8988T (cell line): Measurements from ENCODE around the gene TMEM151A.
"Not testable (repeated sequence)": the region's sequence is repeated elsewhere in the genome, so short reads cannot be mapped to it uniquely, and the experiment has no call there.

Experiments used
- DNase-seq: peaks from one replicate; pipeline ENCODE4 v3.0.0; 2011

Gene TMEM151A

GRCh38 chr11:66291706-66292542 is at the start of gene TMEM151A:
TSS of gene TMEM151A (plus strand) at chr11:66291894. CDS start at chr11:66292014, 120 bp downstream.
- peak; percentile 82 for DNase-seq

DNA sequence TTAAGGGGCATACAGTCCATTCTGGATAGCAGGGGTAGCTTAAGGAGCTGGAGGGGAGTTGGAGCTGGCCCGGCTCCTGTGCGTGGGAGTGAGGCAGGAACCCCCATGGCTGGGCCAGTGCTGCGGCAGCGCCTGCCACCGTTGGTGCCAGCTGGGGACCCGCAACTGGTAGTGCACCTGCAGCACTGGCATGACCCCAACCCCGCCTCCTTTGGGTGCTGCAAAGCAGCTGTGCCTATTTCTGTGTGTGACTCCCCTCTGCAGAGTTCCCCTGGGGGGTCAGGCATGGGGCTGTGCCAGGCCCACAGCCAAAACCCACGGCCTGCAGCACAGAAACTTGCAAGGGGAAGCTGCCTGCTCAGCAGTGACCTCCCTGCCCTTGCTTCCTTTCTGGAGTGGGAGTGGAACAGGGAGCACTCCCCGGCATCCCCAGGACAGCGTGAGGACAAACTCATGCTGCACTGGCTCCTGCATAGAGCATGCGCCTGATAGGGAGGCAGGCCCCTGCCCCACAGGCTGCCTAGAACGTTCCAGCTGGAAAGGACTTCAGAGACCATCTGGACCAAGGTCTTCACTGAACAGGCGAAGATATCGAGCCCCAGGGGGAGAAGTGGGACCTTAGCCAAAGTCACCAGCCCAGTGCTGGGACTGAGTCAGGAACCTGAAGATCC is 49.5 kb upstream of the TMEM151A start:
- no peak for DNase-seq

DNA sequence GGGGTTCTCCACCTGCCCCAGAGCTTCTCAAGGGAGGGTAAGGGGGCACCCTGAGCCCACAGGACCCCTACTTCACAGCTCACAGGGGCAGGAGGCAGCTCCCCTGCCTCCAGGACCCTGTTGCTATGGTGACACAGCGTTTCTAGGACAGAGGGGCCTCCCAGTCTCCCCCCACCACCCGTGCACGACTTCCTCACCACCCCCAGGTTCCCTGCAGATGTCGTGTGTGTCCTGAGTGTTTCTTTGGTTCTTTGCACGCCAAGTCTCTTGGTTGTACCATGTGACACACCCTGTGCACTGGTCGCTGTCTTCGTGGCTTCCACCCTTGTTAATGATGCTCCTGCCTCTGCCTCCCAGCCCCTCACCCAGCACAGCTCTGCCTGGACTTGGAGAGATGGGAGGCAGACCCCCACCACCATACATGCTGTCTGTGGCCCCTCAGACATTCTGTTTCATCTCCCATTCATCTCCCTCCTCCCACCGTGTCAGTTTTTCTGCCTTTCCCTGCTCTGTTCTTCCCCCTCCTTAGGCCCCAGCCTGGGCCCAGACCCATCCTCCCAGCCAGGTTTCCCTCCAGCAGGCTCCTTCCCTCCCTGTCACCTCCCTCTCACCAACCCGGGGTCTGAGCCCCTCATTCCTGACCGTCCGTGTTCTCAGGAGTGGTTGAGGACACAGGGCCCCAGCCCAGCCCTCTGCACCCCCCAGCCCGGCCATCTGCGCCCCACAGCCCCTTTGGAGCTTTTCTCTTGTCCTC is 47.7 kb upstream of the TMEM151A start:
- no peak for DNase-seq

DNA sequence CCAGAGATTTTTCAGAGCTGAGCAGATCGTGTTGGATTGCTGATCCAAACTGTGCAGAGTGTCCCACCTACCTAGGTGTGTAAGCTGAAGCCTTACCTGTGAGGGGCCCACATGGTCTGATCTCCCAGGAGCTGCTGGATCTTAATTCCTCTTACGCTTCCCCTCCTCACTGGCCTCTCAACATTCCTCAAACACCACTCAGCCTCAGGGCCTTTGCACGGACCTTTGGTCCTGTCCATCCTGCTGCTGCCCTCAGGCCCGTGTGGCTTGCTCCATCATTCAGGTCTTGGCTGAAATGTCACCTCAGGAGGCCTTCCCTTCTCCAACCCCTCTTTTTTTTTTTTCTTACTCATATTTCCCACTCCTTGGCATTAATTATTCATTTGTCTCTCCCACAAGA is 44.4 kb upstream of the TMEM151A start:
- no peak for DNase-seq

DNA sequence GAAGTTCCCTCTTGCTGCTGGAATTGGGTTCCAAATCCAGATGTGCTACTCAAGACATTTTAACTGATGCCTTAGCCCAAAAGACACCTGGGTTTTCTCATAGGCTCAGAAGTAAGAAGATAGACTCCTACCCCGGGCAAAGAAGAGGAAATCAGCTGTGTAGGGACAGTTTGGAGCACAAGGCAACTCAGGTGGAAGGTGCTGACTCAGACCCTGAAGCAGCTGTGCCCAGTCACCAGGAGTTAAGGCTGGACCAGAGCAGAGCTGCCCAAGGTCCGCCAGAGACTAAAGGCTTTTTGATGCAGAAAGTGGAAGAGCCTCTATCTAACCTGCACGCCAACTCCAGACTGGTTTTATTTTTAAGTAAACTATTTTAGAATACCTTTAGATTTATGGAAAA is 43.9 kb upstream of the TMEM151A start:
- no peak for DNase-seq

DNA sequence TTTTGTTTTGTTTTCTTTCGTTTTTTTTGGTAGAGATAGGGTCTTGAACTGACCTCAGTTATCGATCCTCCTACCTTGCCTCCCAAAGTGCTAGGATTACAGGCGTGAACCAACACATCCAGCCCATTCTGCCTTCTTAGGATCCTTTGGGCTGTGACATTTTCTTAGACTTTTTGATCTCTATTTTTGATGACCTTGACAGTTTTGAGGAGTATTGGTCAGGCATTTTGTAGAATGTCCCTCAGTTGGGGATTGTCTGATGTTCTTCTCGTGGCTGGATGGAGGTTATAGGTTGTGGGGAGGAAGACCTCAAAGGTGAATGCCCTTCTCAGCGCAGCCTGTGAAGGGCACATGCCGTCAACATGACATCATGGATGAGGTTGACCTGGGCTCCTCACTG is 42.8 kb upstream of the TMEM151A start:
- DNase-seq: no peak

GRCh38 chr11:66251809-66252208 is 39.9 kb upstream of the TMEM151A start:
- DNase-seq: no peak

DNA sequence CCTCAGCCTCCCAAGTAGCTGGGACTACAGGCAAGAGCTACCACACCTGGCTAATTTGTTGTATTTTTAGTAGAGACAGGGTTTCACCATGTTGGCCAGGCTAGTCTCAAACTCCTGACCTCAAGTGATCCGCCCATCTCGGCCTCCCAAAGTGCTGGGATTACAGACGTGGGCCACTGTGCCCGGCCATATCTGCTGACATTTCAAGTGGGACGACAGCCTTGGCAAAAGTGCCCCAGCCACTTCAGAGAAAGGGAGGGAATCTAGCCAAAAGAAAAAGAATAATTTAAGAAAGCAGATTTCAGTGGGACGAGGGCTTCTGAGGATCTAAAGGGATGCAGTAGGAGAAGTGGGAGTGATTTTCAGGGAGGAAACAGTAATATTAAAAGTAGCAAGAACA is 38.6 kb upstream of the TMEM151A start:
- DNase-seq: not testable (repeated sequence)

DNA sequence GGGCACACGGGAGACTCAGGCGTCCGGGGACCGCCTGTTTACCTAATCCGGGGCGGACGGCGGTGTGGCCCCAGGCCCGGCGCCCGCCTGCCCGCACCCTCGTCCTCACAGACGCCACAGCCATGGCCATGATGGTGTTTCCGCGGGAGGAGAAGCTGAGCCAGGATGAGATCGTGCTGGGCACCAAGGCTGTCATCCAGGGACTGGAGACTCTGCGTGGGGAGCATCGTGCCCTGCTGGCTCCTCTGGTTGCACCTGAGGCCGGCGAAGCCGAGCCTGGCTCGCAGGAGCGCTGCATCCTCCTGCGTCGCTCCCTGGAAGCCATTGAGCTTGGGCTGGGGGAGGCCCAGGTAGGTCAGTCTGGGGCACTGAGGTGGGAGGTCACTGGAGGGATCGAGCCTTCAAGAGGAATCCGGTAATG is 33.2 kb upstream of the TMEM151A start:
- no peak for DNase-seq

GRCh38 chr11:66259225-66259624 is 32.5 kb upstream of the TMEM151A start:
- DNase-seq: no peak

- DNase-seq: no peak
Observed at GRCh38 chr11:66259956-66260355, 31.7 kb upstream of the TMEM151A start.

GRCh38 chr11:66261578-66261977 is 30.1 kb upstream of the TMEM151A start:
- no peak for DNase-seq

- no peak for DNase-seq
Observed at GRCh38 chr11:66262191-66262590, 29.5 kb upstream of the TMEM151A start.

DNA sequence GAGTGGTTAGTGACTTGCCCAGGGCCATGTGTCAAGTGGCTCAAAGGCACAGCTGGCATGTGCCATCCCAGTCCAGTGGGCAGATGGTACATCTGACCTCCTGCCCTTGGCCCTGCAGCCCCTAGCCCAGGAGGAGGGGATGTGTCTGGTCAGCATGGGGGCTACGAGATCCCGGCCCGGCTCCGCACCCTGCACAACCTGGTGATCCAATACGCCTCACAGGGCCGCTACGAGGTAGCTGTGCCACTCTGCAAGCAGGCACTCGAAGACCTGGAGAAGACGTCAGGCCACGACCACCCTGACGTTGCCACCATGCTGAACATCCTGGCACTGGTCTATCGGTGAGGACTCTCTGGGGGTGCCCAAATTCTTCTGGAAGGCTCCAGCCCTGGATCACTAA is 29.0 kb upstream of the TMEM151A start:
- DNase-seq: no peak

DNA sequence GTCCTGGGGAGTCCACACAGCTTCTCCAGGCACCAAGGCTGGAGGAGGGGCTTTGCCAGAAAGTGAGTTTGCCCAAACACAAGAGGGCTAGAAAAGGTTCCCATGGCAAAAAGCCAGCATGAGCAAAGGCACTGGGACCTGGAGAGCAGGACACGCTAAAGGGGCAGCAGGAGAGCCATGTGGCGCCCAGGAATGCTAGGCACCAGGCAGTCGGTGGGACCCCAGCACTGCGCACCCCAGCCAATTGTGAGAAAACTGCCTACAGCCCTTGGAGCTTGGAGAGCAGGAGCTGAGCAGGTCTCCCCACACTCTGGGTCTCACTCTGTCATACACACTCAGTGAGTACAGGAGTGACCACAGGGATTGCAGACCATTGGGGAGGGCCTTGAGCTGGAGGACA is 28.5 kb upstream of the TMEM151A start:
- no peak for DNase-seq

DNA sequence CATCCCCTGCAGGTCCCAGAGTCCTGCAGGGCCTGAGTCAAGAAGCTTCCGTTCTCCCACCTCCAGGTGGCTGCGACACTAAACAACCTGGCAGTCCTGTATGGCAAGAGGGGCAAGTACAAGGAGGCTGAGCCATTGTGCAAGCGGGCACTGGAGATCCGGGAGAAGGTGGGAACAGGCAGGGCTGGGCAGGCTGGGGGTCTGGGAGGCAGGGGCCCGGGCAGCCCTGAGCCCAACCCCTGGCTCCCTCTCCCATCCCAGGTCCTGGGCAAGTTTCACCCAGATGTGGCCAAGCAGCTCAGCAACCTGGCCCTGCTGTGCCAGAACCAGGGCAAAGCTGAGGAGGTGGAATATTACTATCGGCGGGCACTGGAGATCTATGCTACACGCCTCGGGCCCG is 27.9 kb upstream of the TMEM151A start:
- DNase-seq: no peak

DNA sequence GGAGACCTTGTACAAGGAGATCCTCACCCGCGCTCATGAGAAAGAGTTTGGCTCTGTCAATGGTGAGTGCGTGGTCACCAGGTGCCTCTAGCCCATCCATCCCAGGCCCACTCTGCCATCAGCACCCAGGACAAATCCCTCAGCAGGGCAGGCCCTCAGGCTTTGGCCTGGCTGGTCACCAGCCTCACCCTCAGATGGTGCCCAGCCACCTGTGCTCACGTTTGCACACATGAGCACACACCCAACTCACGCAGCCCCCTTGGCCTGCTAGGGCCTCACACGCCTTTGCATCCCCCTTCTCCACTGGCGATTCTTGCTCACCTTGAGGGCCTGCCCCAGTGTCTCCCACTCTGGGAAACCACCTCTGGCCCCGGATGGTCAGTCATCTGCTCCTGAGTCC is 27.3 kb upstream of the TMEM151A start:
- no peak for DNase-seq

DNA sequence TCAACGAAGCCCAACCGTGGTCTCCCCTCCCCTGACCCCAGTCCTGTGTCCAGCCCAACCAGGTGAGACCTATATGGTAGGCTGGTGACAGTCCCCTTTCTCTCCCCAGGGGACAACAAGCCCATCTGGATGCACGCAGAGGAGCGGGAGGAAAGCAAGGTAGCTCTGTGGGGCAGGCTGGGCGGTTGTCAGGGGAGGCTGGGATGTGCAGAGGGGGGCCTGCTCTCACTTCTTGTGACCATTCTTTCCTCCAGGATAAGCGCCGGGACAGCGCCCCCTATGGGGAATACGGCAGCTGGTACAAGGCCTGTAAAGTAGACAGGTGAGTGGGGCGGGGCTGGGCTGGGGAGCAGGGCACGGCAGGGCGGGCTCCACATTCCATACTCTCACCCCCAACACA is 26.8 kb upstream of the TMEM151A start:
- no peak for DNase-seq

DNA sequence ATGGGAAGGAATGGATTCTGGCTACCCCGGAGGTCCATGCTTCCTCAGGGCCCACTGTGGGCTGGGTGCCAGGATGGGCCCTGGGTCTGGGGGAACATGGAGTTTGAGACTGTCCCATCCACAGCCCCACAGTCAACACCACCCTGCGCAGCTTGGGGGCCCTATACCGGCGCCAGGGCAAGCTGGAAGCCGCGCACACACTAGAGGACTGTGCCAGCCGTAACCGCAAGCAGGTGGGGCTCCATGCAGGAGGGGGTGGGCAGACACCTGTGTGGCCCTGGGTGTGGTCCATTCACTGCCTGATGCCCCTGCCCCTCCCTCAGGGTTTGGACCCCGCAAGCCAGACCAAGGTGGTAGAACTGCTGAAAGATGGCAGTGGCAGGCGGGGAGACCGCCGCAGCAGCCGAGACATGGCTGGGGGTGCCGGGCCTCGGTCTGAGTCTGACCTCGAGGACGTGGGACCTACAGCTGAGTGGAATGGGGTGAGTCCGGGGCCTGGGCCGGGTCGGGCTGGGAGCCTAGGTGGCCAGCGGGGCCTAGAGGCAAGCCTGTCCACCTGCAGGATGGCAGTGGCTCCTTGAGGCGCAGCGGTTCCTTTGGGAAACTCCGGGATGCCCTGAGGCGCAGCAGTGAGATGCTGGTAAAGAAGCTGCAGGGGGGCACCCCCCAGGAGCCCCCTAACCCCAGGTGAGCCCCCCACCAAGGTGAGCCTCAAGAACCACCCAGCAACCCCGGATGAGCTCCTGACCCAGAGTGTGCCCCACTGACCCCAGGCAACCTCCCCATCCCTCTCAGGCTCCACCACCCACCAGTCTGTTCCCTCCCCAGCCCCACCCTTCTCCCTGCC is 25.9 kb upstream of the TMEM151A start:
- DNase-seq: no peak

DNA sequence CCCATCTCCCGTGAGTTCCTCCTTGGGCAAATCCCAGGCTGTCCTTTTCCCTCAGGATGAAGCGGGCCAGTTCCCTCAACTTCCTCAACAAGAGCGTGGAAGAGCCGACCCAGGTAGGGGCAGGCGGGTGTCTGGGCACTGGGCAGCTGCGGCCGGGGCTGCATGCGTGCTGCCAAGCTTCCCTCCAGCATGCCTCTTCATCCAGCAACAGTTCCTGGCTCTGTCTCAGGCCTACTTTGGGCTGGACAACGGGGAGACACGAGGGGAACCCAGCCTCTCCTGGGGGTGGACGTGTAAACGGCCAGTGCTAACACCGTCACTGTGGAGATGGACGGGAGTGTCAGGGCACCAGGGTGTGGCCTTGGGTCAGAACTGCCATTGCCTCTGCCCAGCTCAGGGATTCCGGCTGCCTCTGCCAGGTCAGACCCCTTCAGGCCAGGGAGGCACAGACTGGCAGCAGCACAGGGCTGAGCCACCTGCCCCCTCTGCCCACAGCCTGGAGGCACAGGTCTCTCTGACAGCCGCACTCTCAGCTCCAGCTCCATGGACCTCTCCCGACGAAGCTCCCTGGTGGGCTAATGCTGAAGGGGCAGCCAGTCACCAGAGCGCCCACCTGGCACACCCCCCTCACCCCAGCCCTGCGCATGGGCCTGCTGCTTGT is 25.2 kb upstream of the TMEM151A start:
- no peak for DNase-seq

DNA sequence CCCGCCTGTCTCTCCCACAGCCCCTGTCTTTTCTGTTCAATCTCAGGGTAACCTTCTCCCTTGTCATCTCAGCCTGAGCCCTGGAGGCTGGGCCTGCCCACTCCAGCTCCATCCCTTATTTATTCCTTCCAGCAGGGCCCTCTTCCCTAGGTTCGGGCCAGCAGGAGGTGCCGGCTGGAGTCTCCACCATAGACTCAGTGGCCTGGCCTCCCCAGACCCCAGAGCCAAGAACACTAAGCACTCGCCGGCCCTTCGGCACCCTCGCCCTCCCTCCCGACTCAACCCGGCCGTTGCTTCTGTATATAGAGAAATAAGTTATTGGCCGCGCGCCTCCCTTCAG is 24.7 kb upstream of the TMEM151A start:
- DNase-seq: no peak
